ENCODE results near the gene KCTD15.
"Not testable (repeated sequence)": the region's sequence is repeated elsewhere in the genome, so short reads cannot be mapped to it uniquely, and the experiment has no call there.

Gene KCTD15

GRCh38 chr19:33815380-33816340 is 19.0 kb downstream of the KCTD15 start:
- peak; percentile 37 for DNase-seq

GRCh38 chr19:33818411-33818810 is 21.7 kb downstream of the KCTD15 start:
- DNase-seq, result peak; percentile 44

DNA sequence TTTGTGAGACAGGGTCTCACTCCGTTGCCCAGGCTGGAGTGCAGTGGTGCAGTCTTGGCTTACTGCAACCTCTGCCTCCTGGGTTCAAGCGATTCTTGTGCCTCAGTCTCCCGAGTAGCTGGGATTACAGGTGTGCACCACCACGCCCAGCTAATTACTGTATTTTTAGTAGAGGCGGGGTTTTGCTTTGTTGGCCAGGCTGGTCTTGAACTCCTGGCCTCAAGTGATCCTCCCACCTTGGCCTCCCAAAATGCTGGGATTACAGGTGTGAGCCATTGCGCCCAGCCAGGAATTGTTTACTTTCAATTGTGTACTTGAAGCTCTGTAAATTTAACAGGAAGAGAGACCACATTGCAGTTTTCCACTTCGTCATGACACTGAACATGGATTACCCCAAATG is 22.4 kb downstream of the KCTD15 start:
- not testable (repeated sequence) for DNase-seq

DNA sequence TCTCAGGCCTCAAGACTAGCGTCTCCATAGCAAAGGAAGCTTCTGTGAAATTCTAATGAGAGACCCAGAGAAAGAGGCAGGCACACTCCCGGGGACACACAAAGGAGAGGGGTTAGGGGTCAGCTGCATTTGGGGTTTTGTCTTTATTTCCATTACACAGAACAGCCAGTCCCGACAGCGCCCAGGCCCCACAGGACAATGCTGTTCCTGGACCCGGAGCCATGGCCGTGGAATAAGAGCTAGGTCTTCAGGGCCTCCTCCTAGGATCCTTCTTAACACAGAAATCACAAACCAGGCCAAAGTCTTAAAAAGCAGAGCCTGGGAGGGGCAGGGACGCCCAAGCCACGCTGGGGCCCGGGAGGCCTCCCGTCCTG is 22.8 kb downstream of the KCTD15 start:
- DNase-seq, result no peak

DNA sequence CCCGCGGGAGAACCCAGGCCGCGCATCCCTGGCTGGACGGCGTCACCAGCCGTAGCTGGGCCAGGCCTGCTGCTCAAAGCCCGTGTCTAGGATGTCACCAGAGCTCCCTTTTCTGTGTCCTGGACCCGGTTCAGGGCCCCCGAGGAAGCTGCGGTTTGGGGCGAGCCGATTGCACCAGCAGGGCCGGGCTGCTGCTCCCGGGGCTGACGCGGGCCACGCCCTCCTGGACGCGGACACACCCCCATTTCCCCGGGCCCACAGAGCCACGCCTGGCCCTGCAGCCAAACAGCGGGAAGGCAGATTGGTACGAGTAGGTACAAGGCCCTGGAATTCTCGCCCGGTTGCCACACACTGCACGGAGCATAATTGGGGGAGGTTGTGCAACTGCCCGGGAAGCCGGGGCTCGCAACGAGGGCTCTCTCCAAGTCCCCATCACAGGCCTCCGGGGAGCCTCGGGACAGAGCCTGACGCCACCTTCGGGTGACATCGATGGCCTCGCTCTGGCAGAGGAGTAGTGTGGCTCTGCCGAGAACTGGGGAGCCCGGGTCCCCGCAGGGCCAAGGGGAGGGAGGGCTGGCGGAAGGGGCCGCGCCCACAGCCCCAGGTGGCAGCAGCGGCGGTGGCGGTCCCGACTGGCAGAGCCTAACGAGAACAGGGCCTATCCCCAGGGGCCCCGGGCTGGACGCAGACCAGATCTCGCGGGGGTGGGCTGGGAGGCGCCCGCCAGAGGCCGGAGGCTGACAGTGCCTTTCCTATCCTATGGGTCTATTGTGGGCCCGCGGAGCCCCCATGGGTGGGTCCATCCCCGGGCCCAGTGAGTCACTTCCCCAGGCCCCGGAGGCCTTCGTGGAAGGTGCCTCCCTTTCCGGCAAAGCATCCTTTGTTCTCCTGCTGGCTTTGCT is 23.5 kb downstream of the KCTD15 start:
- peak; percentile 87 for DNase-seq

DNA sequence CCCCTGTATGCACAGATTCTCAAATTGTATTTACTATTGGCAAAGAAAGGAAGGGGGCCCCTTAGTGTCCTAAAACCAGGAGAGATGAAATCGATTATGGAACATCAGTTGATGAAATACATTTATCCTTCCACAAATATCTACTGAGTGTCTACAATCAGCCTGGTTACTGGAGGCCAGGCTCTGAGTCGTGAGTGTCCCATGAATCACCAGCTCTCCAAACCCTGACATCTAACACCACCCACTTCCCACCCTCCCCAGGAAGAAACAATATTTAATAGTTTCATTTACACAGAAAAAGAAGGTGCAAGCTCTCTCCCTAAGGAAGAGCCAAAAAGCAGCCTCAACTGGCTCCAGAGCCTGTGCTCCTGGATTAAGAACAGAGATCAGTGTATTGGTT is 25.2 kb downstream of the KCTD15 start:
- peak; percentile 20 for DNase-seq

GRCh38 chr19:33823341-33823740 is 26.7 kb downstream of the KCTD15 start:
- DNase-seq, result peak; percentile 28

DNA sequence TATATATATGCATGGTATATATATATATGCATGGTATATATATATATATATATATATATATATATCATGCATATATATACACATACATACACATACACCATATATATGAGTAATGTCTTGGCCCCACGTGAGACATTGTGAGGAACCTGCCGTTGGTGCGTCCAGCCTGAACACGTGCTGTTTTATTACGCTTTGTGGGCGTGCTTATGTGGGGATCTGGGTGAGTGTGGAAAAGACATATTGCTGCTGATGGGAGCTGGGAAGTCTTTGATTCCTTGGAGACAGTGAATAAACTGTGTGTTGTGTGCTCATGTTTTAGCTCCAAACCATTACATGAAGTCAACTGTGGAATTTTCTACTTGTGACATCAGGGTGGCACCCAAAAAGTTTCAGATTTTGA is 28.9 kb downstream of the KCTD15 start:
- peak; percentile 5 for DNase-seq

DNA sequence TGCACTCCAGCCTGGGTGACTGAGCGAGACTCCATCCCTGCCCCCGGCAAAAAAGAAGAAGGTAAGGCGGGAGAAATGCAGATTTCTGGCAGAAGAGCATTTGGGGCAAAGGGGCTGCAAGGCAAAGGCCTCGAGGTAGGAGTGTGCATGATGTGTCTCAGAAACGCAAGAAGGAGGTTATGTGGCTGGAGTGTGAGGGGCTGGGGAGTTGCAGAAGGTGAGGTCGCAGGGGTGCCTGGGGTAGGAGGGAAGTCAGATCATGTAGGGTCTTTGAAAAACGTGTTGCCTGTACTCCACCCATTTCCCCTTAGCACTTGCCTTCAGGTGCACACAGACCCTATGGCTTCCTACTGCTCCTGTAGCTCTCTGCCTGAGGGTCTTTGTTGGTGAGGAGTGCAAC is 29.9 kb downstream of the KCTD15 start:
- no peak for DNase-seq

DNA sequence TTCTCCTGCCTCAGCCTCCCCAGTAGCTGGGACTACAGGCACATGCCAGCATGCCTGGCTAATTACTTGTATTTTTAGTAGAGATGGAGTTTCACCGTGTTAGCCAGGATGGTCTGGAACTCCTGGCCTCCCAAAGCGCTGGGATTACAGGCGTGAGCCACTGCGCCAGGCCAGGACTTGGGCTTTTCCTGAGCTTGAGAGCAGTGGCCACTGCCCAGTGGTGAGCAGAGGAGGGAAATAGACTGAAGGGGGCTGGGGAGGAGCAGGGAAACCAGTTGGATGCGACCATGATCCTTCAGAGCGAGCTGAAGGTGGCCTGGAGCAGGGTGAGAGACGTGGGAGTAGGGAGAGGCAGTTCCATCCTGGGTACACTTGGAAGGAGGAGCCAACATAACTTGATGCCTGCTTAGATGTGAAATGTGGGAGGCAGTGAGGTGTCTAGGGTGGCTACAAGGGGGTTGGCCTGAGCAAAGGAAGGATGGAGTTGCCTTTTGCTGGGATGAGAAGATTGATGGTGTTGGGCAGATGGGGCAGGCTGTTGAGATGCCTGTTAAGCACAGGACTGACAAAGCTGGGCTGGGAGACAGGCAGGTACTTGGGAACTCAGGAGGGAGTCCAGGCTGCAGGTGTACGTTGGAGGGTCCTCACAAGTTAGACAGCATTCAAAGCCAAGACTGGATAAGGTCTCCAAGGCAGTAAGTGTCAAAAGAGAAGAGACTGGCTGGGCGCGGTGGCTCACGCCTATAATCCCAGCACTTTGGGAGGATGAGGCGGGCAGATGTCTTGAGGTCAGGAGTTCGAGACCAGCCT is 31.8 kb downstream of the KCTD15 start:
- no peak for DNase-seq

DNA sequence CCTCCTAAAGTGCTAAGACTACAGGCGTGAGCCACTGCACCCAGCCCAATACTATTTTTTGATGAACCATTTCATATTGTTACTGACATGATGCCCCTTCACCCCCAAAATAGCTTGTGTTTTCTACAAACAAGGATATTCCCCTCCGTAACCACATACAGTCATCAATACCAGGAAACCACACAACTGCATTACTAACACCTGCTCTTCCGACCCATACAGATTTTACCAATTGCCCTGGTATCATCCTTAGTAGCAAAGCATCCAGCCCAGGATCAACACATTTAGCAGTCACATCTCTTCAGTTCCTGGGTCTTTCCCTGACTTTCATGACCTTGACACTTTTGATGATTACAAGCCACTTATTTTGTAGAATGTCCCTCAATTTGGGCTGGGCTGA is 33.6 kb downstream of the KCTD15 start:
- no peak for DNase-seq

GRCh38 chr19:33831825-33832224 is 35.2 kb downstream of the KCTD15 start:
- peak; percentile 76 for DNase-seq

DNA sequence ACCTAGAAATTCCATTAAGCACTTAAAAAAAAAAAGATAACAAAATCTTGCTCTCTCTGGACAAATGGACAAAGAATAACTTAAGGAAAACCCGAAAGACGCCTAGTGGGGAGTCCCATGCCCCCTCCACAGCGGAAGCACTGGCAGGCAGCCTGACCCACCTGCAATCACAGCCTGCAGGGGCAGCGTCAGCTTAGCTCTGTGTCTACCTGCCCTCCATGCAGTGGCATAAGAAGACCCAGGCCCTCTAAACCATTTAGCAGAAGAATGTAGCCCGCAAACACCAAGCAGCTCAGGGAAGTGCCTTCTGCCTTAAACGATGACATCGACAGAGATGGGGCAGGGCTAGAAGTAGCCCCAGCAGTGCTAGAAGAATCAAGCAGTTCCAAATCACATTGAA is 36.0 kb downstream of the KCTD15 start:
- DNase-seq, result no peak

GRCh38 chr19:33840382-33840781 is 43.7 kb downstream of the KCTD15 start:
- no peak for DNase-seq

DNA sequence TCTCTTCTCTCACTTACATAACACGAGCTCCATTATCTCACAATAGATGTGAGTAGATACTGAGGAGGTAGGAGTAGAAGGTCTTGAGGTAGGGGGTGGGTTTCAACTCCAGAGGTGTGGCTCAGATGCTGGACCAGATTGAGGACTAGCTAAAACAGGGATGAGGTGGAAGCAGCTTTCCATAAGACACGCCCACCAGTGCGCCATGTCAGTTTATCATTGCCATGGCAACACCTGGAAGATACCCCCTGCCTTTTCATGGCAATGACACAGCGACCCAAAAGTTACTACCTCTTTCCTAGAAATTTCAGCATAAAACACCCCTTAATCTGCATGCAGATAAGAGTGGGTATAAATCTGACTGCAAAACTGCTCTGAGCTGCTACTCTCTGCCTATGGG is 44.1 kb downstream of the KCTD15 start:
- DNase-seq, result no peak

DNA sequence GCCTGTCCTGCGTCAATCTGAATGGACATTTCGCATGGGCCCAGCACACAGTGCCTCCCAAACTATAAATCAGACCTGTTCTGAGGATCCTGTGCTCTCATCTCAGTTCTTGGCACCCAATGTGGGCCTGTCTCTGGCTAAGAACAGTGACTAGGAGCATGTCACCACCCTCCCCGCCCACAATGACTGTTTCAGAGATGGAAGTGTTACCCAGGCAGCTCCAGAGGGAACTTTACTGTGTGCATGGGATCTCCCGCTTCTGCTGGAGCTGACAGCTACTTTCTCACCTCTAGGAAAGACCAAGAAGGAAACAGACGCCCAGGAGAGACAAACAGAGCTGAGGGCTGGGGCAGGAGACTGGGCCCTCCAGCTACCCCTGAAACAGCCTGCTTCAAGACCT is 45.0 kb downstream of the KCTD15 start:
- no peak for DNase-seq

GRCh38 chr19:33844478-33844877 is 47.8 kb downstream of the KCTD15 start:
- DNase-seq, result no peak

DNA sequence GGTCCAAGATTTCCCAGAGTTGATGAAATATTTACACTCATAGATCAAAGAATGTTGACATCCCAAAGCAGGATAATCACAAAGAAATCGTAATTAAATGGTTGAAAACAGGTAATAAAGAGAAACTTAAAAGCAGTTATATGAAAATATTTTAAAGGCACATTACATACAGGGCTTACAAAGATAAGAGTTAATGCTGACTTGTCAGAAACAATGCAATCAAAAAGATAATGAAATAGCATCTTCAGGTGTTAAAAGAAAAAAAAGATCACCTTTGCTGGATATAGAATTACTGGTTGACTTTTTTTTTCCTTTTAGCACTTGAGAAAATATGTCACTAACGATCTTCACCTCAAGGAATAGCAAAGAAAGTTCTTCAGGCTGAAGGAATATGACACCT is 48.8 kb downstream of the KCTD15 start:
- no peak for DNase-seq

DNA sequence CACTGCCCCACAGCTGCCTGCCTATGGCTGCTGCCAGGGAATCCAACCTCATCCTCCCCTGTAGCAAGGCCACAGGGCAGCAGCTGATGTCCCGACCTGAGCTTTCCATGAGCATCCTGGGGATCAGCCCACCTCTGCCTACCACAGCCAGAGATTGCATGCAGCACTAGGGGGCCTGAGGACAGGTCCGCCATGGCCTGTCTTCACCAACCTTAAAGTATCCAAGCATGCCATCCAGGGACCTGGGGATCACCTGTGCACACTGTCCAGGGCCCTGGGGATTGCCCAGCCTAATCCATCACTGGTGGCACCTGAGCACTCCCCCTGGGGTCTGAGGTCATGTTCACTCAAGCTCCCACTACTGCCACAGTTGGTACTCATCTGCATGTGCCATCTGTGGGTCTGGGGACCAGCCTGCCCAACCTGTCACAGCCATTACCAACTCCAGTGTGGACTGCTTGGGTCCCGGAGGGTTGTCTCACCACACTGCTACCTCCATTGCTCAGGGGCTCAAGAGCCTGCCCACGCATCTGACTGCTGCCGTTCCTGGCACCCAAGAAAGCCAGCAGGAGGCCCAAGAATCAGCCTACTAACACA is 53.0 kb downstream of the KCTD15 start:
- DNase-seq, result no peak

GRCh38 chr19:33859016-33859415 is 62.3 kb downstream of the KCTD15 start:
- no peak for DNase-seq

GRCh38 chr19:33860312-33861090 is 63.8 kb downstream of the KCTD15 start:
- no peak for DNase-seq

GRCh38 chr19:33861950-33862349 is 65.3 kb downstream of the KCTD15 start:
- no peak for DNase-seq

Data from islet precursor cell (in vitro differentiated cells).